ENCODE results near the gene CAPZA1. TPM values are rescaled to one million over a fixed set of nuclear protein-coding genes. Genes with fewer than 3 reads are reported as not detected.
A peak's percentile ranks its signal among the peaks of the same experiment; 100 is the strongest.
"Not testable (repeated sequence)": the region's sequence is repeated elsewhere in the genome, so short reads cannot be mapped to it uniquely, and the experiment has no call there.

CAPZA1 gene
- 233 and 259 TPM in 2 replicates for total RNA-seq

DNA sequence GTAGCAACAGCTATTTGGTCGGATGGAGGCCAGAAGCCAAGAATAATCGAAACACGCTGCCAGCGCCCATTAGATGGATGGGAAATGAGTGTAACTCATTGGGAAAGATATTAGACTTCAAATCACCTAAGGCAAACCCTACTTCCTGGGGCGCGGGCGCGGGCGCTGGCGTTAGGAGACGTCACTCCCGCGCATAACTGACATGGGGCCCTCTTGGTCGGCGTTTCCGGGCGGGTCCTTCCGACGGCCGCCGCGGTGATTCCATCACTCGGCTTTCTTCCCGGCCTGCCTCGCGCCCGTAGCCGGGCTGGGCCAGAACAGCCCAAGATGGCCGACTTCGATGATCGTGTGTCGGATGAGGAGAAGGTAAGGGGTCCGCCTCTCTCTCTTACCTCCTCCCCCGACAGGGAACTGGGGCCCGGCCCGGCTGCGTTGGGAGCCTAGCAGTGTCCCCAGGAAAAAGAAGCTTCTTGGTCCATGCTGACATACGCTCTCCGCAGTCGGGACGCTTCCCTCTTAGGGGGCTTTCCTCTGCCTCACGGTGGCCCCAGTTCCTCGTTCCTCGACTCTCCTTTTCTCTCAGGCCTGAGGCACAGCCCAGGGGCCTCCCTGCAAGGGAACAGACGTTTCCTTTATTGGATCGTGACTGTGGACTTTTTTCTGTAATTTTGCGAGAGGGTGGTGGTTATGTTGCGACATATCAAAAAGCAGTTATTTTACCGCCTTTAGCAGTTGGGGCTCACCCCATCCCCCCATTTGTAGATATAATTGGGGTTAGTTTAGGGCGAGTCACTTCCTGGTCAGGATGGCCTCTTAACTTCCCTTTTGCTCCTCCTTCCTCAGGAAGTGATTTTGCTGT lies at the start of gene CAPZA1:
Gene CAPZA1 (plus strand): TSS at position 315 of the 859 bp plus-strand sequence. CDS start 13 bp downstream, at position 328.
- DNase-seq (ENCODE audit: extremely low read depth, low read depth, low spot score): no peak

DNA sequence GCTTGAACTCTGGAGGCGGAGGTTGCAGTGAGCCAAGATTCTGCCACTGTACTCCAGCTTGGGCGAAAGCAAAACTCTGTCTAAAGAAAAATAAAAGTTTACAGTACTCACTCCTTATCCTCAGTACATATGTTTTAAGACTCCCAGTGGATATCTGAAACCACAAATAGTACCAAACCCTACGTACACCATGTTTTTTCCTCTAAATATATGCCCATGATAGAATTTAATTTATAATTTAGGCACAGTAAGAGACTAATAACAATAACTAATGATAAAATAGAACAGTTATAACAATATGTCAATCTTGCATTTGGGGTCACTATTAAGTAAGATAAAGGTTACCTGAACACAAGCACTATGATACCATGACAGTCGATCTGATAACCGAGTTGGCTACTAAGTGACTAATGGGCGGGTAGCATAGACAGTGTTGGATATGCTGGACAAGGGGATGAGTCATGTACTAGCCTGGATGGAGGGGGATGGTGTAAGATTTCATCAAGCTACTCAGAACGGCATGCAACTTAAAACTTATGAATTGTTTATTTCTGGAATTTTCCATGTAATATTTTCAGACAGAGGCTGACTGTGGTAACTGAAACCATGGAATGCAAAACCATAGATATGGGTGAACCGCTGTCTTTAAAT lies 44.4 kb upstream of the CAPZA1 start:
- peak; percentile 42 for DNase-seq (ENCODE audit: extremely low read depth, low read depth, low spot score)

GRCh38 chr1:112576240-112576639 lies 43.4 kb upstream of the CAPZA1 start:
- DNase-seq (ENCODE audit: extremely low read depth, low read depth, low spot score): no peak

GRCh38 chr1:112579801-112580510 lies 39.7 kb upstream of the CAPZA1 start:
- DNase-seq (ENCODE audit: extremely low read depth, low read depth, low spot score): no peak

DNA sequence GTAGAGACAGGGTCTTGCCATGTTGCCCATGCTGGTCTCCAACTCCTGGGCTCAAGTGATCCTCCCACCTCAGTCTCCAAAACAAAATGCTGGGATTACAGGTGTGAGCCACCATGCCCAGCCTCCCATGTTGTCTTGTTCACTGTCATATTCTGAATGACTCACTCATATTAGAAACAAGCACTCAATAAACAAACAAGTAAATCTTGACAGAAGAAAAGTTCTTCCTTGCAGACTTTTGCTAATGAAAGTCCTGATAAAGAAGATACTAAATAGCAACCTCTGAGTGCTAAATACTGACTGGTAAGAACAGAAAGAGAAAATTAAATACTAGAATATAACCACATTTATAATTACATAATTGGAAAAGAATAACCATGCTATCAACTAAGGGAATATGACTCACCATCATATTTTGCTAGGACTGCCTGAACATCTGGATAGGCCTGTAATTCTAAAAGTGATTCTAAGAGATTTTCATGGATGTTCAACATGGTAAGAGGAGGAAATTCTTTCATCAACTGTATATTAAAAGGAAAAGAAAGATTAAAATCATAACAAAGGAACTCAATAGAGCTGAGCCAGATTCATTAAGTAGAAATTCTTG lies 37.9 kb upstream of the CAPZA1 start:
- no peak for DNase-seq (ENCODE audit: extremely low read depth, low read depth, low spot score)

DNA sequence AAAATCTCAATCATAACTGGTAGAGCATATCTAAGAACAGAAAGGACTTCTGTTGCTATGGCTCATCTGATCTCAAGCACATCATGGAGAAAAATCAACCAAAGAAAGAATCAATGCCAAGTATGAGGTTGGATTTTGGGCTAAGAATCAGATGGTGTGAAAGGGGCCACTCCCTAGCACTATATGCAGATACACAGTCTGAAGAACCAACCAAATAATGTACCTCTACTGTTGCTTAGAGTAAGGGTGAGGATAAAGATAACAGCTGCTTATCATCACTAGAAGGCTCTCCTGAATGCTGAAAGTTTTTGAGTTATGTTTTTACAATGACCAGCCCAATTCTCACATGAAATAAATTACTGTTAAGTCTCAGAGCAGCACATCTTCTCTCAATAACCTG lies 36.3 kb upstream of the CAPZA1 start:
- DNase-seq (ENCODE audit: extremely low read depth, low read depth, low spot score): no peak

GRCh38 chr1:112589766-112590165 lies 29.9 kb upstream of the CAPZA1 start:
- DNase-seq (ENCODE audit: extremely low read depth, low read depth, low spot score): no peak

DNA sequence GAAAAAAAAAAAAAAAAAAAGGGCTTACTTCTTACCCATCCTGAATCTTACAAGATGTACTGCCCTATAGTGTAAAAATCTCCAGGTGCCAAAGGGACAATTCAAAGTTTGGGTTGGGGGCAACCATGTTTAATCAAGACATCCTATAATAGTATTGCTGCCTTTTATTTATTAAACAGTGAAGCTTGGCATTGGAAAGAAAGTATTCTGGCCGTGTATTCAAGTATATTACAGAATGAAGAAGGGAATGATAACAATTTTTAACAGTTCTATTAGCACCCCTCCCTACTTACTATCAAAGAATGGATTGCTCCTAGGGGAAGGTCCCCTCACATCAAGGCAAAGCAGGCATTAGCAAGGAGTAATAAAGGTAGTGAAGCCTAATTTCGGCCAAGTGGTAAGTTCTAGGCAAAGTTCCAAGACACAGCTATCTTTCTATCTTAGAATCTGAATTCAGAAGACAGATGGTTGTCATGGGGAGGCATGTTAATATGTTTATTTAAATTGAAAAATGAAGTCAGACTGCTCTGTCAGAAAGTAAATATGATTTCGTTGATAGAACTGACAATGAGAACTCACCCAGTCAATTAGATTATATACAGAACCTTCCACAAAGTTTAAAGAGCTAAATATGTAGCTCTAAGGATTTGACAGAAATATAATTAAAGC lies 25.3 kb upstream of the CAPZA1 start:
- no peak for DNase-seq (ENCODE audit: extremely low read depth, low read depth, low spot score)

DNA sequence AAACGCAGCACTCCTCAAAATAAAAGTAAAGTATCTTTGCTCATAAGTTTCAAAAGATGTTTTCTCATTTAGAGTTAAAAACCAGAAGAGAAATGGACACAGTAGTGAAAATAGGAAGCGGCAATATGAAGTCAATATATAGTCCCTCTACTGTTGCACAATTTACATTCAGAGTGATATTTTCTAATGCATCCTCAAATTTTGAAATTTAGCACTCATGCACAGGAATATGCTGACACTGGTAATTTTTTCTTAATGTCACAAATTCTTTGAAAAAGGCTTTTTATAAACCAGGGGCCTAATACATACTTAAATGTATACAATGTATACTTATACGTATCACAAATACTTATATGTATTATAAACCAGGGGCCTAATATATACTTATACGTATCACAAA lies 20.2 kb upstream of the CAPZA1 start:
- no peak for DNase-seq (ENCODE audit: extremely low read depth, low read depth, low spot score)

GRCh38 chr1:112603012-112603411 lies 16.6 kb upstream of the CAPZA1 start:
- DNase-seq (ENCODE audit: extremely low read depth, low read depth, low spot score): no peak

DNA sequence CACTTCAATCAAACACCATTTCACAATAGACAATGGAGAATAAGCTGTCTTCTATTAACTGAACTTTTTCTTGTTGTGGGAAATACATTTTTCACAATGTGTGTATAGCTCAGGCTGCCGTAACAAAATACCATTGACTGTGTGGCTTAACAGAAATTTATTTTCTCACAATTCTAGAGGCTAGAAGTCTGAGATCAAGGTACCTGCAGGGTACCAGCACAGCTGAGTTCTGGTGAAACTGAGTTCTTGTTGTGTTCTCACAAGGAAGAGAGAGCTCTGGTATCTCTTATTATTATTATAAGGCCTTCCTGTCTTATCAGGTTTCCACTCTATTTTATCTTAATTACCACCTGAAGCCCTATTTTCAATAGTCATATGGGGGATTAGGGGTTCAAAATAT lies 16.1 kb upstream of the CAPZA1 start:
- DNase-seq (ENCODE audit: extremely low read depth, low read depth, low spot score): no peak

- DNase-seq (ENCODE audit: extremely low read depth, low read depth, low spot score): no peak
Measured at GRCh38 chr1:112605633-112606327, 13.9 kb upstream of the CAPZA1 start.

DNA sequence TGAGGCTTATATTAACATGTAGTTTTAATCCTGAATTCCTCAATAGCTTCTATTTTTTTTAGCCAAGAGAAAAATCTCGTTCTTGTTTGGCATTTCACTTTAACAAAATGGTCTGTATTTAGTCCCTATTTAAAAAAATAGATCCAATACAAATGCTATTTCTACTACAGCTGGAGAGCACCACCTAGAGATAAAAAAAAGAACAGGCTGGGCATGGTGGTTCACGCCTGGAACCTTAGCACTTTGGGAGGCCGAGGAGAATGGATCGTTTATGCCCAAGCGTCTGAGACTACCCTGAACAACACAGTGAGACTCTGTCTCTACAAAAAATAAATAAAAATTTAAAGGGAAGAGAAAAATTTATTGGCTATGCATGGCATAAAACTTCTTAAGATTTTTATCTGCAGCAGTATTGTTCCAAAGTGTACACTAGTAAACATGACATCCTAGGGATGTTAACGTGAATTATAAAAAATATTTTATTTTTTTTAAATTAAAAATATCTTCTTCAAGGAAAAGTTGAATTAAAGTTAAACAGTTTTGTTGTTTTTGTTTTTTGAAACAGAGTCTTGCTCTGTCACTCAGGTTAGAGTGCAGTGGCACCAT lies 5.1 kb upstream of the CAPZA1 start:
- no peak for DNase-seq (ENCODE audit: extremely low read depth, low read depth, low spot score)

DNA sequence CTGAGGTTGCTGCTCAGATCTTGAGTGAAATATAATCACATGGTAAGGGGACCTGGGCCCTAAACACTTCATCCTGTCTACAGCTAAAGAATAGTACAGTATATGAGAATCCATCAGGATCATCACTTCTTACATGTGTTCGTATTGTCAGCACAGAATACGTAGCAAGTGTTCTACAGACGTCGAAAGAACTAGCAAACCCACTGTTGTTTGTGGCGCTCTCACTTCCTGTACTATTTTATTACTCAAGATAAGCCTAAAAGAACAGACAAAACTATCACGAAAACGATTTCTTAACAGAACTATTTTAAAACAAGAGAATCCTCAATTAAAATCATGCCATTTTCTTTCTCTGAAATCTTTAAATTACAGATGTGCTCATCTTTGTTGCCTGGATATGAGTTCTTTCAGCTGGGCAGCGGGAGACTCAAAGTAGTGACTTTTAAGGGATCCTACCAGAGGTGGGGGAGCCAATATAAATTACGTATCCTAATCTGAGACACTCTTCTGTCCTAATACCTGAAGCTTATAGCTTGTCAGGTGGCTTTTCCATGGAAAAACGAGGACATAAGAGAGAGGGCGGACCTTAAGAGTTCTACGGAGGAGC lies 1.4 kb upstream of the CAPZA1 start:
- DNase-seq (ENCODE audit: extremely low read depth, low read depth, low spot score): no peak

DNA sequence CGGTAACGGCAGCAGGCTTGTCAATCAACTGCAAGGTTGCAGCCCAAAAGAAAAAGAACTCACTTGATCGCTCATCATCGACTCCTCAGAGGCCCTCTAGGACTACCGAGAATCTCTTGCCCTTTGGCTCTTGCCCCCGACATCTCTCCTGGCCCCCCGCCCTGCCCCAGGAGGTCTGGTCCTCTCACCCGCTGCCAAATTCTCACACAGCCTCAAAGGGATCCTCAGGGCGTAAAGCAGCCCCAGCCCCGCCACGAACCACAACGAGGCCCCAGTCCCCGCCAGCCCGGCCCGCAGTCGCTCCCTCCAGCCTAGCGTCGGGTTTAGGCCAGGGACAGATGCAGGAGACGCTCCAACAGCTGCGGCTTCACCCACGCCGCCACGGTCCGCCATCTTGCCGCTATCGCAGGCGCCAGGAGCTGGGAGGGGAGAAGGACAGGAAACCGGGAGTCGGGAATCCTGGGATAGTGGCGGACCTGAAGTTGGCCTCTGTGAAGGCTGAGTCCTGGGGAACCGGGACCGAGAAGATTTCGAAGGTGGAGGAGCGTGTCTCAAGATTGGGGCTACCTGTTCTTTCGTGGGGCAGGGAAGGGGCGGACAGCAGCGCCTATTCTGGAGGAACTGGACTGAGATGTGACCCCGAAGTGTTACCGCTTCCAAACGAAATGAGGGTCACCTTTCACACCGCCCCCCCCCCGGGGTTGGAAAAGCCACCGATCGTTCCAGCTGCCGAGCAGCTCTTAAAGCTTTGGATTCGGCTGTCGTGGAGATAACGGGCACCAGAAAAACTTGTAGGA lies 713 bp upstream of the CAPZA1 start, which contains the start of gene ST7L:
Gene ST7L (minus strand): TSS at position 421 of the 797 bp plus-strand sequence. CDS start 28 bp downstream, at position 393.
- DNase-seq (ENCODE audit: extremely low read depth, low read depth, low spot score): no peak

GRCh38 chr1:112620377-112620695 lies 704 bp downstream of the CAPZA1 start:
- no peak for DNase-seq (ENCODE audit: extremely low read depth, low read depth, low spot score)

DNA sequence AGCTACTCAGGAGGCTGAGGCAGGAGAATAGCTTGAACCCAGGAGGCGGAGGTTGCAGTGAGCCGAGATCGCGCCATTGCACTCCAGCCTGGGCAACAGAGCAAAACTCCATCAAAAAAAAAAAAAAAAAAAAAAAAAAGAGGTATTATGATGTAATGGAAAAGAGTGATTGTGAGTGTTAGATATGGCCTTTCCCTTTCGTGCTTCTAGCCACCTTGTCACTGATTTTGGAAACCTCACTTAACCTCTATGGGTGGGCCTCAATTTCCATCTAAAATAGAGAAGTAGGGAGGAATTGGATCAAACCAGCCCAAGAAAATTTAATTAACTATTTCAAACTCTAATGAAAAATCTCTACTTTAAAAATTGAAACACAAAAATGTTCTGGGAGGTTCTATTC lies 4.9 kb downstream of the CAPZA1 start:
- DNase-seq (ENCODE audit: extremely low read depth, low read depth, low spot score): not testable (repeated sequence)

GRCh38 chr1:112625696-112626095 lies 6.1 kb downstream of the CAPZA1 start:
- DNase-seq (ENCODE audit: extremely low read depth, low read depth, low spot score): no peak
